ENCODE data around the gene ASPN.

- no peak for TF ChIP-seq POLR2AphosphoS5 (IDR thresholded peaks at IDR 0.05; ENCODE audit: low read depth, low read length)
- no peak for TF ChIP-seq REST (IDR thresholded peaks at IDR 0.05; ENCODE audit: insufficient read depth in 1 of 2, low read depth in 2 of 2, low read length in 2 of 2)
- no peak for TF ChIP-seq SIN3A (IDR thresholded peaks at IDR 0.05; ENCODE audit: borderline replicate concordance, insufficient read depth, low read length)
These were observed 18.3 kb downstream of the ASPN start for GRCh38 chr9:92463984-92464383.
